ENCODE data around the gene NAGK.

DNA sequence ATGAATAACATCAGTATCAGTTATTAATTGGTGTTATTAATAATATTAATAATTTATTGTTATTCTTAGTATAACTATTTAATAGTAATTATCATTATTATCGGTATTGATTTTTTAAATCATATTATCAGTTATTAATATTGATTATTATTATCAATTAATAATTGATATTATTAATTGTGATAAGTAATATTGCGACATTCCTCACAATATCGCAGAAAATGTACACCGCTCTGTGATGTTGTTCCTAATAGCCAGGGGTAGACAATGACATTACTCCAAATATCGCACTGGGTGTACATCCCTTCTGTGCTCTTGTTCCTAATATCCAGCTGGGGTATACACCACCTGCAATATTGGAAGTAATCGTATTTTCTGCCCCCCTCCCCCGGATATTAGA is 23.3 kb upstream of the NAGK start:
- TF ChIP-seq, protein P1, sequence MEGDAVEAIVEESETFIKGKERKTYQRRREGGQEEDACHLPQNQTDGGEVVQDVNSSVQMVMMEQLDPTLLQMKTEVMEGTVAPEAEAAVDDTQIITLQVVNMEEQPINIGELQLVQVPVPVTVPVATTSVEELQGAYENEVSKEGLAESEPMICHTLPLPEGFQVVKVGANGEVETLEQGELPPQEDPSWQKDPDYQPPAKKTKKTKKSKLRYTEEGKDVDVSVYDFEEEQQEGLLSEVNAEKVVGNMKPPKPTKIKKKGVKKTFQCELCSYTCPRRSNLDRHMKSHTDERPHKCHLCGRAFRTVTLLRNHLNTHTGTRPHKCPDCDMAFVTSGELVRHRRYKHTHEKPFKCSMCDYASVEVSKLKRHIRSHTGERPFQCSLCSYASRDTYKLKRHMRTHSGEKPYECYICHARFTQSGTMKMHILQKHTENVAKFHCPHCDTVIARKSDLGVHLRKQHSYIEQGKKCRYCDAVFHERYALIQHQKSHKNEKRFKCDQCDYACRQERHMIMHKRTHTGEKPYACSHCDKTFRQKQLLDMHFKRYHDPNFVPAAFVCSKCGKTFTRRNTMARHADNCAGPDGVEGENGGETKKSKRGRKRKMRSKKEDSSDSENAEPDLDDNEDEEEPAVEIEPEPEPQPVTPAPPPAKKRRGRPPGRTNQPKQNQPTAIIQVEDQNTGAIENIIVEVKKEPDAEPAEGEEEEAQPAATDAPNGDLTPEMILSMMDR (optimal IDR thresholded peaks at IDR 0.05 in 1 of 3, IDR thresholded peaks at IDR 0.05 in 1 of 3, conservative IDR thresholded peaks at IDR 0.05 in 1 of 3; ENCODE audit: extremely low read depth in 1 of 3, insufficient read depth in 2 of 3, low read length in 3 of 3) = no peak
- no peak for TF ChIP-seq EZH2 (IDR thresholded peaks at IDR 0.05; ENCODE audit: low read length)

Measured in keratinocyte (primary cell).